ENCODE results near the gene CTNNA3. TPM values are rescaled to one million over a fixed set of nuclear protein-coding genes. Genes with fewer than 3 reads are reported as not detected.

CTNNA3 gene
- total and polyA plus RNA-seq, 2 donors (not counting 1 experiment from before 2014, with no cell fraction given) = not detected

GRCh38 chr10:67521546-67521945 is 174.4 kb downstream of the CTNNA3 start:
- TF ChIP-seq, protein P1, sequence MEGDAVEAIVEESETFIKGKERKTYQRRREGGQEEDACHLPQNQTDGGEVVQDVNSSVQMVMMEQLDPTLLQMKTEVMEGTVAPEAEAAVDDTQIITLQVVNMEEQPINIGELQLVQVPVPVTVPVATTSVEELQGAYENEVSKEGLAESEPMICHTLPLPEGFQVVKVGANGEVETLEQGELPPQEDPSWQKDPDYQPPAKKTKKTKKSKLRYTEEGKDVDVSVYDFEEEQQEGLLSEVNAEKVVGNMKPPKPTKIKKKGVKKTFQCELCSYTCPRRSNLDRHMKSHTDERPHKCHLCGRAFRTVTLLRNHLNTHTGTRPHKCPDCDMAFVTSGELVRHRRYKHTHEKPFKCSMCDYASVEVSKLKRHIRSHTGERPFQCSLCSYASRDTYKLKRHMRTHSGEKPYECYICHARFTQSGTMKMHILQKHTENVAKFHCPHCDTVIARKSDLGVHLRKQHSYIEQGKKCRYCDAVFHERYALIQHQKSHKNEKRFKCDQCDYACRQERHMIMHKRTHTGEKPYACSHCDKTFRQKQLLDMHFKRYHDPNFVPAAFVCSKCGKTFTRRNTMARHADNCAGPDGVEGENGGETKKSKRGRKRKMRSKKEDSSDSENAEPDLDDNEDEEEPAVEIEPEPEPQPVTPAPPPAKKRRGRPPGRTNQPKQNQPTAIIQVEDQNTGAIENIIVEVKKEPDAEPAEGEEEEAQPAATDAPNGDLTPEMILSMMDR (conservative IDR thresholded peaks at IDR 0.05 in 1 of 2, IDR thresholded peaks at IDR 0.05 in 1 of 2; ENCODE audit: low read depth in 1 of 2, low read length in 2 of 2) = no peak
- TF ChIP-seq EZH2 (IDR thresholded peaks at IDR 0.05; ENCODE audit: low read length, missing control alignments) = no peak
- no peak overlapping the region for H3K27ac ChIP-seq (ENCODE audit: insufficient read depth, low read length)
- H3K9ac ChIP-seq (ENCODE audit: insufficient read depth, low read length) = no peak overlapping the region
- no peak for DNase-seq (ENCODE audit: low read depth in 2 of 2)
- H3K4me2 ChIP-seq (ENCODE audit: extremely low read depth, insufficient read depth, low read length) = no peak overlapping the region
- H3K9me3 ChIP-seq (ENCODE audit: control insufficient read depth, insufficient read depth, low read depth, low read length) = no peaks in the 10 kb centered on the region
- no peaks in the 10 kb centered on the region for H3K79me2 ChIP-seq (ENCODE audit: control insufficient read depth, insufficient read depth, low read length)
- no peak overlapping the region for H2AFZ ChIP-seq (ENCODE audit: low read length)
- no peaks in the 10 kb centered on the region for H3K36me3 ChIP-seq (ENCODE audit: control insufficient read depth, insufficient read depth, low read length)
- H3K4me1 ChIP-seq (ENCODE audit: control insufficient read depth, extremely low read depth, insufficient read depth, low read length) = no peaks in the 10 kb centered on the region
- no peak overlapping the region for H3K4me3 ChIP-seq (replicated peaks in 1 of 4; ENCODE audit: control extremely low read depth in 1 of 4, insufficient read depth in 1 of 4, low read depth in 3 of 4, low read length in 4 of 4)
- no peaks in the 10 kb centered on the region for H3K27me3 ChIP-seq (ENCODE audit: control insufficient read depth, insufficient read depth, low read length)
- H4K20me1 ChIP-seq (ENCODE audit: control insufficient read depth, extremely low read depth, insufficient read depth, low read length) = no peaks in the 10 kb centered on the region

DNA sequence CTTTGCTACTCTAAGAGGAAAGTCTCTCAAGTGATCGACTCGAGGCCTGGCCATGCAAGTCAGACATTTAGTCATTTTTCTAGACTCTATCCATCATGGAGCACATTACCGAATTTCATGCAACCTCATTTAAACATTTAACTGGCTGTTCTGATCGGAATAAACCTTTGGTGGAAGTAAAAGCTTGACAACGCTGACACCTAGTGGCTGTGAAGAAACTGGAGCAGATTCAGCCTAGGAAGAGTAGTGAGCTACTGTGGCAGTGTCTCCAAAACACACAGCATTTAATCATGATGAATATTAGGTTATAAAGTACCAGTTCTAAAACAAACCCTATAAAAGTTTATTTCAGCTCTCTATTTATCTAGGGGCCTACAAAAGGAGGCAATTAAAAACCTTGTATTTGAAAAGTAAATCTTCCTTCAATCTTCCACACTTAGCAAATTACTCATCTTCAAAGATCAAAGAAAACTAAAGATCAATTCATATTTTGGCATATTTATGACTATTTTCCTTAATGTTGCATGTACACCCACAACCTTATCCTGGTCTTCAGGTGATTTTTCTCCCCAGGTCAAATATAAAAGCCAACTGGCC is 175.0 kb downstream of the CTNNA3 start:
- H3K9ac ChIP-seq (ENCODE audit: insufficient read depth, low read length) = no peak overlapping the region
- no peaks in the 10 kb centered on the region for H3K79me2 ChIP-seq (ENCODE audit: control insufficient read depth, insufficient read depth, low read length)
- no peak overlapping the region for H2AFZ ChIP-seq (ENCODE audit: low read length)
- H3K4me3 ChIP-seq (replicated peaks in 1 of 4; ENCODE audit: control extremely low read depth in 1 of 4, insufficient read depth in 1 of 4, low read depth in 3 of 4, low read length in 4 of 4) = no peak overlapping the region
- H3K27me3 ChIP-seq (ENCODE audit: control insufficient read depth, insufficient read depth, low read length) = no peaks in the 10 kb centered on the region
- H4K20me1 ChIP-seq (ENCODE audit: control insufficient read depth, extremely low read depth, insufficient read depth, low read length) = no peaks in the 10 kb centered on the region
- no peak overlapping the region for H3K27ac ChIP-seq (ENCODE audit: insufficient read depth, low read length)
- H3K4me1 ChIP-seq (ENCODE audit: control insufficient read depth, extremely low read depth, insufficient read depth, low read length) = no peaks in the 10 kb centered on the region
- peak; percentile 48 to 73 for DNase-seq (ENCODE audit: low read depth in 2 of 2)
- no peak overlapping the region for H3K4me2 ChIP-seq (ENCODE audit: extremely low read depth, insufficient read depth, low read length)
- no peaks in the 10 kb centered on the region for H3K36me3 ChIP-seq (ENCODE audit: control insufficient read depth, insufficient read depth, low read length)
- no peaks in the 10 kb centered on the region for H3K9me3 ChIP-seq (ENCODE audit: control insufficient read depth, insufficient read depth, low read depth, low read length)
- no peak for TF ChIP-seq EZH2 (IDR thresholded peaks at IDR 0.05; ENCODE audit: low read length, missing control alignments)
- TF ChIP-seq, protein P1 (conservative IDR thresholded peaks at IDR 0.05 in 1 of 2, IDR thresholded peaks at IDR 0.05 in 1 of 2; ENCODE audit: low read depth in 1 of 2, low read length in 2 of 2) = peak; percentile 74 to 88

- Histone ChIP-seq H4K20me1 (ENCODE audit: control insufficient read depth, extremely low read depth, insufficient read depth, low read length) (no peaks in the 10 kb centered on the region), H3K27me3 (ENCODE audit: control insufficient read depth, insufficient read depth, low read length) (no peaks in the 10 kb centered on the region), H3K79me2 (ENCODE audit: control insufficient read depth, insufficient read depth, low read length) (no peaks in the 10 kb centered on the region), H3K4me1 (ENCODE audit: control insufficient read depth, extremely low read depth, insufficient read depth, low read length) (no peaks in the 10 kb centered on the region), H3K36me3 (ENCODE audit: control insufficient read depth, insufficient read depth, low read length) (no peaks in the 10 kb centered on the region), H3K9me3 (ENCODE audit: control insufficient read depth, insufficient read depth, low read depth, low read length) (no peaks in the 10 kb centered on the region), H3K27ac (ENCODE audit: insufficient read depth, low read length) (no peak overlapping the region), H2AFZ (ENCODE audit: low read length) (no peak overlapping the region), H3K4me3 (replicated peaks in 1 of 4; ENCODE audit: control extremely low read depth in 1 of 4, insufficient read depth in 1 of 4, low read depth in 3 of 4, low read length in 4 of 4) (no peak overlapping the region), H3K4me2 (ENCODE audit: extremely low read depth, insufficient read depth, low read length) (no peak overlapping the region), H3K9ac (ENCODE audit: insufficient read depth, low read length) (no peak overlapping the region)
- no peak for DNase-seq (ENCODE audit: low read depth in 2 of 2)
- TF ChIP-seq, protein P1 (conservative IDR thresholded peaks at IDR 0.05 in 1 of 2, IDR thresholded peaks at IDR 0.05 in 1 of 2; ENCODE audit: low read depth in 1 of 2, low read length in 2 of 2) = no peak
- no peak for TF ChIP-seq EZH2 (IDR thresholded peaks at IDR 0.05; ENCODE audit: low read length, missing control alignments)
Measured at GRCh38 chr10:67519434-67519833, 176.6 kb downstream of the CTNNA3 start.
